ENCODE measurements around the gene SMOC1.

DNA sequence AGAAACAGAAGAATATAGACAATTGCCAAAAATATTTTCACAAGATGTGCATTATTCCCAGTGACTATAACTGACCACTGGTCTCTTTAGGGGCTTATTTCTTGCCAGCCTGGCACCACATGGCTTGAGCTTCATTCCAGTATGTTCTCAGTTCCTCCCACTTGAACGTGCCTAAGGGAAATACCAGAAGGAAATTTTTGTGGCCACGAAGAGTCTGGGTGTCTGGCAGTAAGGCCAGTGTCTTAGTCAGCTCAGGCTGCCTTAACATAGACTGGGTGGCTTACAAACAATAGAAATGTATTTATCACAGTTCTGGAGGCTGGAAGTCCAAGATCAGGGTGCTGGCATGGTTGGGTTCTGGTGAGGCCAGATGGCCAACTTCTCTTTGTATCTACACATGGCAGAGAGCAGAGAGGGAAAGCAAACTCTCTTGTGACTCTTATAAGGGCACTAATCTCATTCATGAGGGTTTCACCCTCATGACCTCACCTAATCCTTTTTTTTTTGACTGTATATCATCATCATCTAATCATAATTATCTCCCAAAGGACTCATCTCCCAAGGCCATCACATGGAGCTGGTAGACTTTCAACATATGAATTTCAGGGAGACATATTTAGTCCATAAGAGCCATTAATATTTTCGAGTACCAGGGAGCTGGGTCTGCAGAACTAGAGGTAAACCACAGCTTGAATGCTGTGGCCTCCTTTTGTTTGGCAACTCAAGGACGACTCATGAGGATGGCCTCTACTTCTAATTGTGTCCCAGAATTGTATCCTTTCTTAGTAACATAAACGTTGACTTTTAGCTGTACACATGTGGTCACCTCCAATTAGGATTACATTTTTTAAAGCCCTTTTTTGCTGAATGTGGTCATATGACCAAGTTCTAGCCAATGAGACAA, 5.1 kb upstream of the SMOC1 start:
- TF ChIP-seq EZH2 (IDR thresholded peaks at IDR 0.05; ENCODE audit: insufficient read depth, poor library complexity, severe bottlenecking) = no peak
- TF ChIP-seq EZH2phosphoT487 (IDR thresholded peaks at IDR 0.05; ENCODE audit: insufficient read depth, low read depth) = no peak

Data from GM23248 (cell line).